ENCODE data around the gene DSTYK.

Gene DSTYK

GRCh38 chr1:205129447-205130029 lies 82.0 kb downstream of the DSTYK start:
- DNase-seq (ENCODE audit: low read depth in 2 of 2), result no peak

- no peak for DNase-seq (ENCODE audit: low read depth in 2 of 2)
These were observed 83.5 kb downstream of the DSTYK start for GRCh38 chr1:205128050-205128449.

GRCh38 chr1:205127646-205128045 lies 83.9 kb downstream of the DSTYK start:
- no peak for DNase-seq (ENCODE audit: low read depth in 2 of 2)

GRCh38 chr1:205124726-205125125 lies 86.8 kb downstream of the DSTYK start:
- no peak for DNase-seq (ENCODE audit: low read depth in 2 of 2)

GRCh38 chr1:205122489-205122882 lies 89.0 kb downstream of the DSTYK start:
- no peak for DNase-seq (ENCODE audit: low read depth in 2 of 2)

GRCh38 chr1:205121660-205122488 lies 89.6 kb downstream of the DSTYK start, which contains the start of gene RBBP5:
RBBP5 (minus strand) TSS chr1:205121978; CDS start chr1:205121873, 105 bp downstream.
- peak; percentile 91 to 93 for DNase-seq (ENCODE audit: low read depth in 2 of 2)

- DNase-seq (ENCODE audit: low read depth in 2 of 2), result no peak
These were observed 92.8 kb downstream of the DSTYK start for GRCh38 chr1:205118752-205119151.

GRCh38 chr1:205111354-205111753 lies 100.1 kb downstream of the DSTYK start:
- no peak for DNase-seq (ENCODE audit: low read depth in 2 of 2)

GRCh38 chr1:205109711-205110110 lies 101.8 kb downstream of the DSTYK start:
- DNase-seq (ENCODE audit: low read depth in 2 of 2), result no peak

GRCh38 chr1:205109269-205109668 lies 102.2 kb downstream of the DSTYK start:
- DNase-seq (ENCODE audit: low read depth in 2 of 2), result no peak

GRCh38 chr1:205108464-205108863 lies 103.0 kb downstream of the DSTYK start:
- DNase-seq (ENCODE audit: low read depth in 2 of 2), result no peak

- DNase-seq (ENCODE audit: low read depth in 2 of 2), result no peak
These were observed 104.2 kb downstream of the DSTYK start for GRCh38 chr1:205107327-205107726.

GRCh38 chr1:205102404-205102803 lies 109.1 kb downstream of the DSTYK start:
- no peak for DNase-seq (ENCODE audit: low read depth in 2 of 2)

GRCh38 chr1:205098242-205098641 lies 113.3 kb downstream of the DSTYK start:
- no peak for DNase-seq (ENCODE audit: low read depth in 2 of 2)

GRCh38 chr1:205095422-205095821 lies 116.1 kb downstream of the DSTYK start:
- no peak for DNase-seq (ENCODE audit: low read depth in 2 of 2)
